Activated T-cell treated with anti-CD3 and anti-CD28 coated beads, Interleukin-2, amount 50 U/mL, for 24 hours (primary cell): ENCODE measurements around the gene GLIPR1L2.
"Not testable (repeated sequence)": the region's sequence is repeated elsewhere in the genome, so short reads cannot be mapped to it uniquely, and the experiment has no call there.

Experiments
- DNase-seq: peaks from one replicate; pipeline ENCODE4 v3.0.0-alpha.2; 2020
- H3K27ac Mint-ChIP-seq: 2 replicates; pipeline ENCODE4 v1.8.0; 2020; ENCODE audit warnings: mild to moderate bottlenecking, mixed read lengths
- H3K27me3 Mint-ChIP-seq: 2 replicates; pipeline ENCODE4 v1.8.0; 2020; ENCODE audit warnings: mixed read lengths
- H3K36me3 Mint-ChIP-seq: 2 replicates; pipeline ENCODE4 v1.8.0; 2020; ENCODE audit warnings: low read depth, mixed read lengths
- H3K4me1 Mint-ChIP-seq: 2 replicates; pipeline ENCODE4 v1.8.0; 2020; ENCODE audit warnings: low read depth, mixed read lengths
- H3K4me3 Mint-ChIP-seq: 2 replicates; pipeline ENCODE4 v1.8.0; 2020; ENCODE audit warnings: mild to moderate bottlenecking, moderate library complexity, mixed read lengths
- H3K9me3 Mint-ChIP-seq: 2 replicates; pipeline ENCODE4 v1.8.0; 2020; ENCODE audit warnings: mixed read lengths

The GLIPR1L2 gene

DNA sequence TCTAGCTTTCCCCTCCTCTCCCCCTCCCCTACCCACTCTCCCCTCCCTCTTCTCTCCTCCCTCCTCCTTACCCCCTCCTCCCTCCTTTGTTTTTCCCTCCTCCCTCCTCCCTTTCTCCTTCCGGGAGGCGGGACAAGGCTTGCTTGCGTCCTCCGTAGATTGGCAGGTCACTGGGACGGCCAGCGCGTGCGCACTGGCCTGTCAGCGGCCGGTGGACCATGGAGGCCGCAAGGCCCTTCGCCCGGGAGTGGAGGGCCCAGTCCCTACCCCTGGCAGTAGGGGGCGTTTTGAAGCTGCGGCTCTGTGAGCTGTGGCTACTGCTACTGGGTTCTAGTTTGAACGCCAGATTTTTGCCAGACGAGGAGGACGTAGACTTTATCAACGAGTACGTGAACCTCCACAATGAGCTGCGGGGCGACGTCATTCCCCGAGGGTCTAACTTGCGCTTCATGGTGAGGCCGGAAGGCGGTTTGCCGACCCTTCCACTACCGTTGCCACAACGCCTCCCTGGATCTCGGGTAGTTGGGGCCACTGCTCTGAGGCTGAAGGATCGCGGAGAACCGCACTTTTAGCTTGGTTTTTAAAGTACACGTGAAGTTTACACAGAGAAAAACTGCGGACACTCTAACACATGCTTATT lies at the start of gene GLIPR1L2:
TSS of gene GLIPR1L2 (plus strand) at position 191 of the 640 bp plus-strand sequence. CDS start at position 219, 28 bp downstream.
- Mint-ChIP-seq H3K4me3 (peak within 1 kb of the TSS; percentile 81), H3K4me1 (peaks cover 41% of the 10 kb centered on the region), H3K27me3 (no peaks in the 10 kb centered on the region), H3K9me3 (no peaks in the 10 kb centered on the region), H3K27ac (peak within 1 kb of the TSS; percentile 93), H3K36me3 (peaks cover 4% of the 10 kb centered on the region)
- peak; percentile 93 for DNase-seq

DNA sequence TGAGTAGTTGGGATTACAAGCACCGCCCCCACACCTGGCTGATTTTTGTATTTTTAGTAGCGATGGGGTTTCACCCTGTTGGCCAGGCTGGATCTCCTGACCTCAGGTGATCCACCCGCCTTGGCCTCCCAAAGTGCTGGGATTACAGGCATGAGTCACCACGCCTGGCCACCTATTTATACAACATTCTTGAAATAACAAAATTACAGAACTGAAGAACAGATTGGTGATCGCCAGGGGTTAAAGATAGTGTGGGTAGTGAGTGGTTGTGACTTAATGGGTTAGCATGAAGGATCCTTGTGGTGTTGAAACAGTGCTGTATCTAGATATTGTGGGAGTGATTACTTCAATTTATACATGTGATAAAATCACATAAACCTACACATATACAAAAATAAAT lies 49.0 kb upstream of the GLIPR1L2 start:
- peaks cover 19% of the 10 kb centered on the region for H3K27me3 Mint-ChIP-seq
- no peak for DNase-seq
- H3K36me3 Mint-ChIP-seq, result no peaks in the 10 kb centered on the region
- H3K4me3 Mint-ChIP-seq, result no peak overlapping the region
- H3K9me3 Mint-ChIP-seq, result no peaks in the 10 kb centered on the region
- H3K4me1 Mint-ChIP-seq, result peaks cover 19% of the 10 kb centered on the region
- H3K27ac Mint-ChIP-seq, result no peak overlapping the region

DNA sequence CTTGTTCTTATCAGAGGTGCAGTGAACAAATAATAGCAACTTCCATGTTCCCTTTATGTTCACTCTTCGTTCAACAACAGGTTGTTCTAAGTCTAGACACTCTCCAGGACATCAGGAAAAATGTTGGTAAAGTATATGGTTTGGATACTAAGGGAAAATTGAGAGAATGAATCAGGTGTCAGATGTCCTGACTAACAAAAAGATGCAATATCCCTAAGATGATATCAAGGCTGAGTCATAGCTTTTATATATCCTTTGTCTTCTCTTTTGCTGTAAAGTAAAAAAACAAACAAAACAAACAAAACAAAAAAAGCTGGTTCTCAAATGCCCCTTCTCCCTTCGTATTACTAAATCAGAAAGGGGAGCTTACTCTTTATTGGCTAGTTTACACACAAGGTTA lies 45.4 kb upstream of the GLIPR1L2 start:
- no peak for DNase-seq
- H3K36me3 Mint-ChIP-seq, result no peaks in the 10 kb centered on the region
- H3K4me3 Mint-ChIP-seq, result no peak overlapping the region
- no peak overlapping the region for H3K27ac Mint-ChIP-seq
- H3K4me1 Mint-ChIP-seq, result peaks cover 14% of the 10 kb centered on the region
- H3K9me3 Mint-ChIP-seq, result no peaks in the 10 kb centered on the region
- peaks cover 9% of the 10 kb centered on the region for H3K27me3 Mint-ChIP-seq

DNA sequence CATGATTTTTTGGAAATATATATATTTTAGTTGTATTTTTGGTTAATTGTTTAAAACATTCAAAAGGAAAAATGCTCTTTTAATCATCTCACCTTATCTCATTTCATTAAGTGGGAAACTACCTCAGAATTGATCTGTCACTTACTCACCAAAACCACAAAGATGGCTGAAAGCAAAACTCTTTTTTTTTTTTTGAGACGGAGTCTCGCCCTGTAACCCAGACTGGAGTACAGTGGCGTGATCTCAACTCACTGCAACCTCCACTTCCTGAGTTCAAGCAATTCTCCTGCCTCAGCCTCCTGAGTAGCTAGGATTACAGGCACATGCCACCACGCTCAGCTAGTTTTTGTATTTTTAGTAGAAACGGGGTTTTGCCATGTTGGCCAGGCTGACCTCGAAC lies 44.7 kb upstream of the GLIPR1L2 start:
- H3K27me3 Mint-ChIP-seq, H3K4me3 Mint-ChIP-seq, H3K27ac Mint-ChIP-seq, DNase-seq, H3K36me3 Mint-ChIP-seq, H3K9me3 Mint-ChIP-seq: not testable (repeated sequence)
- H3K4me1 Mint-ChIP-seq, result peaks cover 14% of the 10 kb centered on the region

DNA sequence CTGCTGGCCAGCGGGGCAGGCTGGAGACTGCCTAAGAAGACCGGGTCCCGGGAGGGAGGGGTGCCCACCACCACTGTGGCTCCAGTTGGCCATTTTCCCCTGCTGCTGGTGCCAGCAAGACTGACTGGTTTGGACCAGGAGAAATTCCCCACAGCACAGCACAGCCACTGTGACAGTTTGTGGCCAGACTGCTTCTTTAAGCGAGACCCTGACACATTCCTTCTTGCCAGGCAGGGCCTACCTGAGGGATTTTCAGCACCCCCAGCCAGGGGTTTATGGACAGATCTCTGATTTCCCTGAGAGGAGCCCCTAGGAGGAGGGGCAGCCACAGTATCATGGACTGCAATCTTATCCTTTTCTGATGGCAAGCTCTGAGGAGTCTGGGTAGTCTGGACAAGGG lies 40.9 kb upstream of the GLIPR1L2 start:
- Mint-ChIP-seq H3K4me3 (no peak overlapping the region), H3K4me1 (peaks cover 14% of the 10 kb centered on the region), H3K27ac (no peak overlapping the region), H3K27me3 (peaks cover under 1% of the 10 kb centered on the region), H3K9me3 (peaks cover 12% of the 10 kb centered on the region), H3K36me3 (peaks cover 2% of the 10 kb centered on the region)
- no peak for DNase-seq

DNA sequence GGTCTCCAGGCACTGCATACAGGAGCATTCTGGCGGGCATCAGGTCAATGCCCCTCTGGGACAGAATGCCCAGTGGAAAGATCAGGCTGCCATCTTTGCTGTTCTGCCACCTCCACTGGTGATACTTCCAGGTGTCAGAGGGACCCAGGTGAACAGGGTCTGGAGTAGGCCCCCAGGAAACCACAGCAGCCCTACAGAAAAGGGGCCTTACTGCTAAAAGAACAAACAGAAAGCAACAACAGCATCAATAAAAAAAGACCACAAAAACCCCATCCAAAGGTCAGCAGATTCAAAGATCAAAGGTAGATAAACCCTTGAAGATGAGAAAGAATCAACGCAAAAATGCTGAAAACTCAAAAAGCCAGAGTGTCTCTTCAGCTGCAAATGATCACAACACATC lies 40.5 kb upstream of the GLIPR1L2 start:
- no peak overlapping the region for H3K4me3 Mint-ChIP-seq
- no peak overlapping the region for H3K27ac Mint-ChIP-seq
- no peaks in the 10 kb centered on the region for H3K27me3 Mint-ChIP-seq
- peaks cover 12% of the 10 kb centered on the region for H3K4me1 Mint-ChIP-seq
- peaks cover 15% of the 10 kb centered on the region for H3K9me3 Mint-ChIP-seq
- no peak for DNase-seq
- H3K36me3 Mint-ChIP-seq, result peaks cover 2% of the 10 kb centered on the region

DNA sequence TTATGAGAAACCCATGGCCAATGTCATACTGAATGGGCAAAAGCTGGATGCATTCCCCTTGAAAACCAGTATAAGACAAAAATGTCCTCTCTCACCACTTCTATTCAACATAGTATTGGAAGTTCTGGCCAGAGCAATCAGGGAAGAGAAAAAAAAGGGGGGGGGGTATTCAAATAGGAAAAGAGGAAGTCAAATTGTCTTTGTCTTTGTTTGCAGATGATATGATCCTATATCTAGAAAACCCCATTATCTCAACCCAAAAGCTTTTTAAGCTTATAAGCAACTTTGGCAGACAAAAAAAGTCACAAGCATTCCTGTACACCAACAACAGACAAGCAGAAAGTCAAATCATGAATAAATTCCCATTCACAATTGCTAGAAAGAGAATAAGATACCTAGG lies 36.9 kb upstream of the GLIPR1L2 start:
- Mint-ChIP-seq H3K27ac (no peak overlapping the region), H3K36me3 (peaks cover 2% of the 10 kb centered on the region), H3K4me3 (no peak overlapping the region), H3K9me3 (peaks cover 15% of the 10 kb centered on the region), H3K4me1 (no peaks in the 10 kb centered on the region), H3K27me3 (no peaks in the 10 kb centered on the region)
- DNase-seq, result no peak

DNA sequence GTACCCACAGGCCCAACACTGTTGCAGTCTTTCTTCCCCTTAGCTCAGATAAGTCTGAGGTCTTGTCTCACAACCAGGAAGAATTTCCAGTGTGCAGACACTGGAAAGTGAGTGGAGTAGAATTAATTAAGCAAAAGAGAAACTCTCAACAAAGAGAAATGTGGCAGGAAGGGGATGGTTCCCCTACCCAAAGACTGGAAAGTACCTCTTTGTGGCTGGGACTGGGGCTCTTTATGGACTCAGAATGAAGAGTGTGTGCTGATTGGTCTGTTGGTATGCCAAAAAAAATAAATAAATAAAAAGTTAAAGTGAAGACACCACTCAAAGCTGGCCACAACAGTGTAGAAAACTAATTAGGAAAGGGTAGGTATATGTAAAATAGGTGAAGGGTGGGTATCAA lies 30.0 kb upstream of the GLIPR1L2 start:
- Mint-ChIP-seq H3K27ac (no peak overlapping the region), H3K4me1 (peaks cover 12% of the 10 kb centered on the region), H3K4me3 (no peak overlapping the region), H3K27me3 (no peaks in the 10 kb centered on the region), H3K36me3 (no peaks in the 10 kb centered on the region), H3K9me3 (peaks cover 2% of the 10 kb centered on the region)
- no peak for DNase-seq

DNA sequence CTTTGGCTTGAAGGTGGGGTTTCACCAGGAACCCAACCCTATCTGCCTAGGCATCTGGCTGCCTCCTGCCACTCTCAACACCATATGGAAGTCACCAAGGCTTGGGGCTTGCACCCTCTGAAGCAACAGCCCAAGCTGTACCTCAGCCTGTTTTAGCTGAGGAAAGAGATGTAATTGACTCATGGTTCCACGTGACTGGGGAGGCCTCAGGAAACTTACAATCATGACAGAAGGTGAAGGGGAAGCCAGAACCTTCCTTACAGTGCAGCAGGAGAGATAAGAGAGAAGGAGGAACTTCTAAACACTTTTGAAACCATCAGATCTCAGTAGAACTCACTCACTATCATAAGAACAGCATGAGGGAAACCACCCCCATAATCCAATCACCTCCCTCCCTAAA lies 29.5 kb upstream of the GLIPR1L2 start:
- Mint-ChIP-seq H3K27ac (no peak overlapping the region), H3K27me3 (no peaks in the 10 kb centered on the region), H3K36me3 (no peaks in the 10 kb centered on the region), H3K4me1 (peaks cover 16% of the 10 kb centered on the region), H3K4me3 (no peak overlapping the region), H3K9me3 (peaks cover 2% of the 10 kb centered on the region)
- no peak for DNase-seq

DNA sequence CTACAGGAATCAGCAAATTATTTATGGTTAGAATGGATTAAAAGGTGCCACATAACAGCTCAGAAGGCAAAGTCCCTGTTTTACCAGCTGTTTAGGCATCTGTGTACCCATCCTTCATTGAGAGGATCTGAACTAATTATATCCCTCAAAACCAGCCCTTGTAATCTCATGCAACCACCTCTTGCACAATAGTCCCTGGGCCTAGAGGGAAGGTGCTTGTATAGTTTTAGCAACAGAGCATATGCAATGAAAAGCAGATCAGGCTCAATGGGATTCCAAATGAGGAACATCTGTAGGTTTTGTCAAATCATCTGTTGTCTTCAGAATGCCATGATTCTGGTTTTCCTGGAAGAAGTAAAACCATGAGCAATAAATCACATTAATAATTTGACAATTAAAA lies 26.0 kb upstream of the GLIPR1L2 start:
- no peak for DNase-seq
- H3K27me3 Mint-ChIP-seq, result no peaks in the 10 kb centered on the region
- H3K27ac Mint-ChIP-seq, result no peak overlapping the region
- H3K9me3 Mint-ChIP-seq, result peaks cover 2% of the 10 kb centered on the region
- H3K36me3 Mint-ChIP-seq, result no peaks in the 10 kb centered on the region
- H3K4me3 Mint-ChIP-seq, result no peak overlapping the region
- H3K4me1 Mint-ChIP-seq, result peaks cover 22% of the 10 kb centered on the region

DNA sequence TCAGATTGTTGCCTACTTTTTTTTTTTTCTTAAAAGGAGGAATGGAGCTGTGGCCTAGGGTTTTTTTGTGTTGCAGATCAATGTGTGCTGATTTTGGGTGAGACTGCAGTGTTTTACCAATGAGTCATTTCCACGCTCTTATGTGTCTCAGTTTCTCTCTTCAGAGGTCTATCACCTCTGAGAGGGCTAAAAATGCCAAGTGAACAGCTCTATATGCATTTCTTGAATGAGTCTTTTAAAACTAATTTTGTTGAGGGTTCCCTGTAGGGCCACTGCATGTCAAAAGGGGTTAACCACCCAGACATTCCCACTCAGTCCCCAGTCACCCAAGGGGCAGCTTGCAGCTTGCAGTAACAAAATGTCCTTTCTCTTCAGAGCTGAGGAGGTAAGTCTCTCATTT lies 24.3 kb upstream of the GLIPR1L2 start:
- Mint-ChIP-seq H3K4me3 (no peak overlapping the region), H3K27ac (no peak overlapping the region), H3K4me1 (peaks cover 11% of the 10 kb centered on the region), H3K36me3 (no peaks in the 10 kb centered on the region), H3K27me3 (no peaks in the 10 kb centered on the region), H3K9me3 (no peaks in the 10 kb centered on the region)
- no peak for DNase-seq

DNA sequence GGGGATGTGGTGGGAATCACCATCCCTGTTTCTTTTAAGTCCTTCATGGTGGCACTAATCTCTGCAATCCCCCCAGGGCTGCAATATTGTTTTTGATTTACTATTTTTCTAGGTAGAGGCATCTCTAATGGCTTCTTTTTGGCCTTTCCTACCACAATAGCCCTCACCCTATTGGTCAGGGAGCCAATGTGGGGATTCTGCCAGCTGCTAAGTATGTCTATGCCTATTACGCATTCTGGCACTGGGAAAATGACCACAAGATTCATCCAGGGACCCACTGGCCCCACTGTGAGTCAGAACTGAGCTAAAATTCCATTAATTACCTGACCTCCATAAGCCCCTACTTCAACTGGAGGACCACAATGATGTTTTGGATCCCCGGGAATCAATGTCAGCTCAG lies 15.9 kb upstream of the GLIPR1L2 start:
- H3K27ac Mint-ChIP-seq, result no peak overlapping the region
- no peak for DNase-seq
- no peaks in the 10 kb centered on the region for H3K36me3 Mint-ChIP-seq
- no peaks in the 10 kb centered on the region for H3K4me1 Mint-ChIP-seq
- H3K4me3 Mint-ChIP-seq, result no peak overlapping the region
- H3K27me3 Mint-ChIP-seq, result no peaks in the 10 kb centered on the region
- H3K9me3 Mint-ChIP-seq, result peaks cover 5% of the 10 kb centered on the region

DNA sequence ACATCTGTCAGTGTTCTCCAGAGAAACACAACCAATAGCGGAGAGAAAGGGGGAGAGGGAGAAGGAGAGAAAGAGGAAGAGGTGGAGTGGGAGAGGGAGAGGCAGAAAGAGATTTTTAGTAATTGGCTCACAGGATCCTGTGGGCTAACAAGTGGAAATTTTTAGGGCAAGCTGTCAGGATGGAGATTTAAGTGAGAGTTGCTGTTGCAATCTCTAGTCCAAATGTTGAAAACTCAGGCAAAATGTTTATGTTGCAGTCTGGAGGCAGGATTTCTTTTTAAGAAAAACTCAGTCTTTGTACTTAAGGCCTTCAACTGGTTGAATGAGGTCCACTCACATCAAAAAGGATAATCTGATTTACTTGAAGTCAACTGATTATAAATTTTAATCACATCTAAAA lies 12.5 kb upstream of the GLIPR1L2 start:
- H3K4me1 Mint-ChIP-seq, result no peaks in the 10 kb centered on the region
- H3K4me3 Mint-ChIP-seq, result no peak overlapping the region
- no peak for DNase-seq
- no peaks in the 10 kb centered on the region for H3K27me3 Mint-ChIP-seq
- H3K9me3 Mint-ChIP-seq, result peaks cover under 1% of the 10 kb centered on the region
- no peaks in the 10 kb centered on the region for H3K36me3 Mint-ChIP-seq
- no peak overlapping the region for H3K27ac Mint-ChIP-seq

DNA sequence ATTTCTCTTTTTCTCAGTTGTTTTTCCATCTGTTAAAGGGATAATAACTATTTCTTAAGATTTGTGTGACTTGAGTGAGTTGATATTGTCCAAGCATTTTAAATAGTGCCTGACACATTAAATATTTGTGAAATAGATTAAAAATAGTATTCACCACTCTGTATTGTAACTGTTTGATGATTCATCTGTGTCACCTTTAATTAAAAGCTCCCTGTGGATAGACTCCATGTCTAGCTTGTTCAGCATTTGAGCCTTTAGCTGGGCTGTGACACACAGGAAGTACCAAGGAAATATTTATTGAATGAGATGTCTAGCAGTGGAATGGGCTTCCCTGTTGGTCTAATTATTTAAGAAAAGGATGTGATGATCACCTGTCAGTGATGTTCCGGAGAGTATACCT lies 1.8 kb upstream of the GLIPR1L2 start:
- H3K36me3 Mint-ChIP-seq, result peaks cover 4% of the 10 kb centered on the region
- peaks cover 36% of the 10 kb centered on the region for H3K4me1 Mint-ChIP-seq
- no peaks in the 10 kb centered on the region for H3K27me3 Mint-ChIP-seq
- no peak for DNase-seq
- no peak overlapping the region for H3K4me3 Mint-ChIP-seq
- H3K27ac Mint-ChIP-seq, result no peak overlapping the region
- no peaks in the 10 kb centered on the region for H3K9me3 Mint-ChIP-seq

DNA sequence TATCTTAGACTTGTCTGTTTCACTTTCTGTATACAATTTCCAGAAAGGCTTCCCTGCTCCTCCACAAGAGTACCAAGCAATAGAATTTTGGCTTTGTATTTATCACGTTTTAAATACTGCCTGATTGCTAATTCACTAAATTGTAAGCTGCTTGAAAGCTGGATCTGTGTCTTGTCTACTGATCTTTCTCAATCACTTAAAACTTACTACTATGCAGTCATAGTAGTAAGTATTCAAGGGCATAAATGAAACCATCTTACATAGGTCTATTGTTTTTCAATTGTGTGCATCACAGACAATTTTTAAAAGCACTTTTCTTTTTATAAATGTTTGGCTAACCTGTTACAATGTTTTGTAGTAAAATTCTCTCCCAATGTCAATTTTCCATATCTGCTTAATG lies 1.2 kb upstream of the GLIPR1L2 start:
- Mint-ChIP-seq H3K27me3 (no peaks in the 10 kb centered on the region), H3K27ac (peak overlapping the region; percentile 93), H3K9me3 (no peaks in the 10 kb centered on the region), H3K4me3 (peak overlapping the region; percentile 81), H3K36me3 (peaks cover 4% of the 10 kb centered on the region), H3K4me1 (peaks cover 36% of the 10 kb centered on the region)
- no peak for DNase-seq
